Uterus (tissue), 2 donors: Measurements from ENCODE around the gene UMODL1.

Source experiments
- POLR2A ChIP-seq, 2 donors: fragments of 450-650 bp; IDR thresholded peaks; one replicate each; pipeline ENCODE4 v1.6.1; 2016; ENCODE audit warnings: antibody characterized with exemption in 2 of 2, mild to moderate bottlenecking in 1 of 2, moderate library complexity in 1 of 2
- TF ChIP-seq, protein P1 (sequence below), 4 experiments: fragments of 200-600 bp in 2 of 4; fragments of 450-650 bp in 2 of 4; sonication (generic) in 2 of 4; IDR thresholded peaks; one replicate each; pipeline ENCODE4 v1.5.1; 2016 to 2019; ENCODE audit warnings: antibody characterized with exemption in 4 of 4, mild to moderate bottlenecking in 2 of 4, moderate library complexity in 1 of 4

DNA sequence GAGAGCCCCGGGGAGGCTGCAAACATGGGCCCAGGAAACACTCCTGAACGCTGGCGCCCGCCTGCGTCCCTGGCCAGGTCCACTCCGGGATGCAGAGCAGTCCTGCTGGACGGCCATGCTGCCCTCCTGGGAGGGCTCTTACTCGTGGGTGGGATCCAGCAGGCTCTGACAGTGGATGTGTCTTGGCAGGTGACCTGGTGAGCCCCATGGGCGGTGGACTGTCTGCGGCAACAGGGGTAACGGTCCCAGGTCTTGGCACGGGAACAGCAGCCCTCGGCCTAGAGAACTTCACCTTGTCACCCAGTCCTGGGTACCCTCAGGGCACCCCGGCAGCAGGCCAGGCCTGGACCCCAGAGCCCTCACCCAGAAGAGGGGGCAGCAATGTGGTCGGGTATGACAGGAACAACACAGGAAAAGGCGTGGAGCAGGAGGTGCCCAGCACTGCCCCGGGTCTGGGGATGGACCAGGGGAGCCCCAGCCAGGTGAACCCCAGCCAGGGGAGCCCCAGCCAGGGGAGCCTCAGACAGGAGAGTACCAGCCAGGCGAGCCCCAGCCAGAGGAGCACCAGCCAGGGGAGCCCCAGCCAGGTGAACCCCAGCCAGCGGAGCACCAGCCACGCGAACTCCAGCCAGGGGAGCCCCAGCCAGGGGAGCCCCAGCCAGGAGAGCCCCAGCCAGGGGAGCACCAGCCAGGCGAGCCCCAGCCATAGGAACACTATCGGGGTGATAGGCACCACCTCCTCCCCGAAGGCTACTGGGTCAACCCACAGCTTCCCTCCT, 39.8 kb downstream of the UMODL1 start:
- no peak for TF ChIP-seq POLR2A (IDR thresholded peaks at IDR 0.05)
- TF ChIP-seq, protein P1, sequence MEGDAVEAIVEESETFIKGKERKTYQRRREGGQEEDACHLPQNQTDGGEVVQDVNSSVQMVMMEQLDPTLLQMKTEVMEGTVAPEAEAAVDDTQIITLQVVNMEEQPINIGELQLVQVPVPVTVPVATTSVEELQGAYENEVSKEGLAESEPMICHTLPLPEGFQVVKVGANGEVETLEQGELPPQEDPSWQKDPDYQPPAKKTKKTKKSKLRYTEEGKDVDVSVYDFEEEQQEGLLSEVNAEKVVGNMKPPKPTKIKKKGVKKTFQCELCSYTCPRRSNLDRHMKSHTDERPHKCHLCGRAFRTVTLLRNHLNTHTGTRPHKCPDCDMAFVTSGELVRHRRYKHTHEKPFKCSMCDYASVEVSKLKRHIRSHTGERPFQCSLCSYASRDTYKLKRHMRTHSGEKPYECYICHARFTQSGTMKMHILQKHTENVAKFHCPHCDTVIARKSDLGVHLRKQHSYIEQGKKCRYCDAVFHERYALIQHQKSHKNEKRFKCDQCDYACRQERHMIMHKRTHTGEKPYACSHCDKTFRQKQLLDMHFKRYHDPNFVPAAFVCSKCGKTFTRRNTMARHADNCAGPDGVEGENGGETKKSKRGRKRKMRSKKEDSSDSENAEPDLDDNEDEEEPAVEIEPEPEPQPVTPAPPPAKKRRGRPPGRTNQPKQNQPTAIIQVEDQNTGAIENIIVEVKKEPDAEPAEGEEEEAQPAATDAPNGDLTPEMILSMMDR (IDR thresholded peaks at IDR 0.05) = no peak
